ENCODE results near the gene NSUN4. TPM values are rescaled to one million over a fixed set of nuclear protein-coding genes. Genes with fewer than 3 reads are reported as not detected.

Gene NSUN4
- total RNA-seq, 1 experiment from 2014 or later = 15.0 TPM

DNA sequence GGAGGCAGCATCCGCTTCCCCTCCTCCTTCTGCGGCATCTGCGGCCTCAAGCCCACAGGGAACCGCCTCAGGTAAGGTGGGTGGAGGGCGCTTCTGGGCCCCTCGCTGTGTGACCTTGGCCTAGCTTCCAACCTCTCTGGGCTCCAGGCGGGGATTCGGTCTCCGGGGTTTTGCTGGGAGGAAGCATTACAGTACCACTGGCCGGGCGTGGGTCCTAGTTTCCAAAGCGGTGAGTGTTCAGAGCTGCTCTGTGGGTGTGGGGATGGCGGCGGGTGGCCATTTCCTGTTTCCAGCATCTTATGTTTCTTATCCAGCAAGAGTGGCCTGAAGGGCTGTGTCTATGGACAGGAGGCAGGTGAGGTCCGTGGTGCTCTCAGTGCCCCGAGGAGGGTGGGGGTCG is 65.1 kb downstream of the NSUN4 start:
- DNase-seq (ENCODE audit: low spot score) = no peak

DNA sequence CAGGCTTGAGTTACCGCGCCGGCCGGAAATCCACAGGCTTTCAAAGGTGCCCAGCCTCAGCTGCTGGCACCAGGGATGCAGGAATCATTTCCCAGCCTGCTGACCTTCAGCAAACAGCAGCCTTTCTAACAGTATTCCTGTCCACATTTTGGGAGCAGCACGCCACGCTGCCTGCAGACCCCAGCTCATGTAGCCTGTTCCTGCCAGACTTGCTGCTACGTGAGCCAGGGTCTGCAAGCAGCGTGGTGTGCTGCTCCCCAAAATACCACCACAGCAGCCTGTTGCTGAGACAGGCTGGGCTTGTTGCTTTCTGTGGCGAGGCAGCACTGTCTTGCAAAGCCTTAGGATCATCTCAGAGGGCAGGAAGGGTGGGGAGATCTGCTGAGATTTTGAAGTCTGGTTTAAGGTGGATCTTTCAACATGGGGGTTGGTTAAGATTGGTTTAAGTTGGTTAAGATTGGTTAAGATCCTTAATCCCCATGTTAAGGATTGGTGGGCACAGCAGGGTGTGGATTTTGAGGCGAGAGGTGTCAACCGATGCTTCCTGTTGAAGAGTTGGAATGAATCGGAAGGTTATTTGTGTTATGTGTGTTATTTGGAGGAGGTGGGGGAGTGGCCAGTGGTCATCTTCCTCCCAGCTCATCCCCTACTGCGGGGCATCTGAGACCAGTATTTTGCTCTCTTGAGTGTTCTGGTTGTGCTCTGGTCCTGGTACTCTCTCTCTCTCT is 66.4 kb downstream of the NSUN4 start:
- no peak for DNase-seq (ENCODE audit: low spot score)

DNA sequence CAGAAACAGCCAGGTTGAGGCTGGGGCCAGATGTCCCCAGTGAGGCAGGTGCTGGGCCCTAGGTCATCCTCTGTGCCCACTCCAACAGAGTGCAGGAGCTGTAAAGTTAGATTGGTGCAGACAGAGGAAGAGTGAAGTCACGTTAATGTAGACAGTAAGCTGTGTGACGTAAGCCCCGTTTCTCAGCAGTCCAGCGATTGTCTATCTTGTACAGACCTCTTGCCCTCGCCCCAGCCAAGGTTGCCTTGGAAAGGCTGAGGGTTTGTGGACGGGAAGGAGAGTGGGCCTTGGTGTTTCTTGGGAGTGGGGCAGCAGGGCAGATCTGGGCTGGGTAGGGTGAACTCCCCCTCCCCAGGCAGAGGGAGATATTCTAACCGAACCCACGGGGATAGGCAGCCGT is 67.0 kb downstream of the NSUN4 start:
- DNase-seq (ENCODE audit: low spot score) = no peak

DNA sequence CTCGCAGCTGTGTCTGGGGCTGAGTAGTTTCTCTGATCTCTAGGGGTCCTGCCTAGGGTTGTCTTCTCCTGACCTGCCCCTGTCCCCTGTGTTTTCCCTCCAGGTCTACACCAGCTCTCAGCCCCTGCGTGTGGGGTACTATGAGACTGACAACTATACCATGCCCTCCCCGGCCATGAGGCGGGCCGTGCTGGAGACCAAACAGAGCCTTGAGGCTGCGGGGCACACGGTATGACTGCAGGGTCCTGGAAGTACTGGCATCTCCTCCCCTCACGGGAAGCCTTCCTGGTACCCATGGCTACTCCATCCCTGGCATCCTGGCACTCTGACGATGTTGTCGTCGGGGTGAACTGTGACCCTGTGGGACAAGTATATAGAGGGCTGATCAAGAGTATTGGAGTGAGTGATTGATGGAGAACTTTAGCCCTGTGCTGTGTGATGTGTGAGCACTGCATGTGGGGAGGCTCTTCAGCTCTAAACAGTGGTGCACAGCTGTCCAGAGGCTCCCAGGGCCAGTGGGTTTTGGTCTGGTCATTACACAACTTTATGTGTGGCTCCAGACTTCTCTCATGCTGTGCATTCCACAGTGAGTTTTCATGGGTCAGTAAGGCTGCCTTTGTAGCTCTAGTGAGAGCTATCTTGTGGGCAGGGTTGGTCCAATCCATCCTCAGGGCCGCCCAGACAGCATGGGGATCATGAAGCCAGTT is 67.9 kb downstream of the NSUN4 start:
- no peak for DNase-seq (ENCODE audit: low spot score)

DNA sequence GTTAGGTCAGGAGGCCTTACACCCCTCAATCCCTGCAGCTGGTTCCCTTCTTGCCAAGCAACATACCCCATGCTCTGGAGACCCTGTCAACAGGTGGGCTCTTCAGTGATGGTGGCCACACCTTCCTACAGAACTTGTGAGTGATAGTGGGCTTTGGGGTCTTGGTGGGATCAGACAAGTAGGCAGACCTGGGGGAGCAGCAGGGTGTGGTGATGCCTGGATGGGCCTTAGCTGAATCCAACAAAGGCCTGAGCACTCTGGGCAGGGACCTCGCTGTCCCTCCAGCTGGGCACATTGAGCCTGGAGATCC is 68.4 kb downstream of the NSUN4 start:
- no peak for DNase-seq (ENCODE audit: low spot score)

DNA sequence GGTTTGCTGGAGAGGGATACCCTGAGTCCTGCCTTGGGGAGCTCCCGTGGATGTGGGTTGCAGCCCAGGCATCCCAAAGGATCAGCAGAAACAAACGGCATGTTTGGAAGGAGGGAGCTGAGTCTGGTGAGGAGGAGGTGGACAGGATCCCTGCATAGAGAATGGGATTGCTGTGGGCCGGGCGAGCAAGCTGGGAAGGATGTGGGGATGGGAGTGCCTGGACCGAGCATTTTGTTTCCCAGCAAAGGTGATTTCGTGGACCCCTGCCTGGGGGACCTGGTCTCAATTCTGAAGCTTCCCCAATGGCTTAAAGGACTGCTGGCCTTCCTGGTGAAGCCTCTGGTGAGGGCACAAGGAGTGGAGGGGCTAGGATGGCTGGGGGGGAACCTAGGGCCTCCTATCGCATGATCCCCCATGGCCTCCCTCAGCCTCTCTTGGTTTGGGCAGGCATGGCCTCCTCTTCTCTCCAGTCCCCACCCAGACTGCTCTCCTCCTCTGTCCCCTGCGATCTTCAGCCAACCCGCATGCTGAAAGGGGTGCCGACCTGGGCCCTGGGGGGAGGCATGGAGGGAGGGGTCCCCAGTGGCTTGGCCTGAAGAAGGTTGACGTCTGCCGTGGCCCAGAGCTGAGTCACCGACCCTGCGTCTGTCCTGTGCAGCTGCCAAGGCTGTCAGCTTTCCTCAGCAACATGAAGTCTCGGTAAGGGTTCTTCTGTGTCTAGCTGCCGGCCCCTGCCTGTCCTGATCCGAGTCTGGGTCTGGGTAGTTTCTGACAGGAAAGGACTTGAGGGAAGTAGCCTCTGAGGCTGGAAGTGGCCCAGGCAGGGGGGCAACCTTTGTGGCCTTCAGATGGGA is 69.8 kb downstream of the NSUN4 start:
- DNase-seq (ENCODE audit: low spot score) = no peak

DNA sequence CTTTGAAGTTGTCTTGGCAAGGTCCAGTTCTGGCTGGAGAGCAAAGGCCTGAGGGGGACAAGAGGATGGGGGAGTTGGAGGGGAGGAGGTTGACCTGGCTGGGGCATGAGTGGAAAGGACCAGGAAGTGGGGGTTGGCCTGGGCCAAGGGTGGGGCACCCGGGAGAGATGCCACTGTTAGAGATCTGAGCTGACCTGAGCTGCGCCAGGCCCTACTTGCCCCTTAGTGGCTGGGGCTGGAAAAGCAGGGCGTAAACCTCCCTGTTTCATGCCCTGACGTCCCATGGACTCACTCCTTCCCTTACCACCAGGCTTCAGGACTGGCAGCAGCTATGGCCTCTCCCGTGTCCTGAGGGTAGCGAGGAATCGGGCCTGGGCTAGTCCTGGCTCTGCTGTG is 70.4 kb downstream of the NSUN4 start:
- DNase-seq (ENCODE audit: low spot score) = no peak

Other genes with a start within 250 kb of the NSUN4 start
- 14.9 and 16.4 TPM in 2 replicates for gene PIK3R3, start 208.2 kb upstream of the NSUN4 start, total RNA-seq (2014; rRNA removed; shearing (Covaris generic))
- gene TSPAN1, start 165.7 kb upstream of the NSUN4 start, total RNA-seq (2014; rRNA removed; shearing (Covaris generic)) = 0.64 and 0.66 TPM in 2 replicates
- gene P3R3URF, start 164.3 kb upstream of the NSUN4 start, total RNA-seq (2014; rRNA removed; shearing (Covaris generic)) = not detected in 2 replicates
- gene POMGNT1, start 142.4 kb upstream of the NSUN4 start, total RNA-seq (2014; rRNA removed; shearing (Covaris generic)) = 66.3 and 68.9 TPM in 2 replicates
- gene LURAP1, start 137.5 kb upstream of the NSUN4 start, total RNA-seq (2014; rRNA removed; shearing (Covaris generic)) = 0.15 and 0.41 TPM in 2 replicates
- gene RAD54L, start 93.0 kb upstream of the NSUN4 start, total RNA-seq (2014; rRNA removed; shearing (Covaris generic)) = 13.9 and 14.4 TPM in 2 replicates
- gene LRRC41, start 37.2 kb upstream of the NSUN4 start, total RNA-seq (2014; rRNA removed; shearing (Covaris generic)) = 65.0 and 88.5 TPM in 2 replicates
- gene UQCRH, start 37.1 kb upstream of the NSUN4 start, total RNA-seq (2014; rRNA removed; shearing (Covaris generic)) = 1,107 and 1,124 TPM in 2 replicates
- 0.64 and 2.0 TPM in 2 replicates for gene FAAH, start 53.5 kb downstream of the NSUN4 start, total RNA-seq (2014; rRNA removed; shearing (Covaris generic))
- gene DMBX1, start 149.0 kb downstream of the NSUN4 start, total RNA-seq (2014; rRNA removed; shearing (Covaris generic)) = 0.37 TPM in 2 replicates
- not detected in 2 replicates for gene KNCN, start 210.8 kb downstream of the NSUN4 start, total RNA-seq (2014; rRNA removed; shearing (Covaris generic))